Dermis microvascular lymphatic vessel endothelial cell (primary cell): Measurements from ENCODE around the gene DOHH. TPM values are rescaled to one million over a fixed set of nuclear protein-coding genes. Genes with fewer than 3 reads are reported as not detected.

Source experiments
- DNase-seq, 2 donors: peaks; one replicate each; pipeline versions ENCODE4 v3.0.0 to v3.0.0-alpha.2; 2010; ENCODE audit warnings: low read depth in 2 of 2
- total RNA-seq: library from RNA; depleted of rRNA; stranded (reverse); fragments of >200 nt; gene quantifications from 2 replicates; pipeline ENCODE4 v1.2.1, GENCODE V29; 2014

Gene DOHH
- total RNA-seq, 1 donor from 2014 or later = 8.6 TPM

GRCh38 chr19:3478409-3479176, 21.9 kb downstream of the DOHH start:
- DNase-seq = no peak

GRCh38 chr19:3477951-3478350, 22.5 kb downstream of the DOHH start:
- DNase-seq = no peak

- no peak for DNase-seq
Measured at GRCh38 chr19:3477506-3477905, 23.0 kb downstream of the DOHH start.

- DNase-seq = no peak
Measured at GRCh38 chr19:3476830-3477229, 23.6 kb downstream of the DOHH start.

- DNase-seq = no peak
Measured at GRCh38 chr19:3475449-3475848, 25.0 kb downstream of the DOHH start.

GRCh38 chr19:3474614-3475013, 25.9 kb downstream of the DOHH start:
- DNase-seq = no peak

- DNase-seq = no peak
Measured at GRCh38 chr19:3474010-3474409, 26.5 kb downstream of the DOHH start.

GRCh38 chr19:3471954-3472655, 28.4 kb downstream of the DOHH start:
- DNase-seq = peak in 1 of 2 donors; percentile 29

GRCh38 chr19:3470500-3471128, 29.9 kb downstream of the DOHH start:
- DNase-seq = no peak

- DNase-seq = no peak
Measured at GRCh38 chr19:3469638-3470499, 30.6 kb downstream of the DOHH start.

GRCh38 chr19:3468211-3468610, 32.3 kb downstream of the DOHH start:
- no peak for DNase-seq

- no peak for DNase-seq
Measured at GRCh38 chr19:3467437-3468198, 32.9 kb downstream of the DOHH start.

- no peak for DNase-seq
Measured at GRCh38 chr19:3466635-3467034, 33.8 kb downstream of the DOHH start.

GRCh38 chr19:3465552-3465951, 34.9 kb downstream of the DOHH start:
- DNase-seq = no peak

GRCh38 chr19:3464587-3465235, 35.8 kb downstream of the DOHH start:
- DNase-seq = no peak

- no peak for DNase-seq
Measured at GRCh38 chr19:3463714-3464586, 36.5 kb downstream of the DOHH start.

GRCh38 chr19:3462991-3463713, 37.3 kb downstream of the DOHH start:
- no peak for DNase-seq

GRCh38 chr19:3459965-3460582, 40.4 kb downstream of the DOHH start:
- DNase-seq = peak in 1 of 2 donors; percentile 15
